ENCODE results near the gene NUDT9.
"Not testable (repeated sequence)": the region's sequence is repeated elsewhere in the genome, so short reads cannot be mapped to it uniquely, and the experiment has no call there.

Gene NUDT9

DNA sequence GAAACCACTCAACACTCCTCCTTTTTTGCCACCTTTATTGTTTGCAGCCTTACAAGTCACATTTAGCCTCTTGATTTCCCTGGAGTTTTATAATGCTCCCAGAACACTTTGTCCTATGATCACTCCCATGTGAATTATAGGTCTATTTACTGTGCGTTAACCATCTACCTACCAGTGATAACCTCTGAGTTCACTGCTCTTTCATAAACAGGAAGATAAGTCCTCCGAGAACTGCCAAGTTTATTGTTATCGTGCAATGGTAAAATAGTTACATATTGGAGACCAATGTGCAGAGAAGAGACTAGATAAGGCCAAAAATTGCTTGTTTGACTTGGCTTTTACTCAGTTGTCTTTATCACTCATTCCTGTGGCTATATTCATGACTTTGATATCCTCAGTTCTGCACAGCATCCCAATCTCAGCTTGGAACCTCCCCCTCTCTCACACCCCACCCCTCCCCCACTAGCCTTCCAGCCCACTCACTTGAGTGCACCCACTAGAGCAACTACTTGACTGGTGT lies 12.9 kb upstream of the NUDT9 start:
- DNase-seq (ENCODE audit: low spot score), result no peak

DNA sequence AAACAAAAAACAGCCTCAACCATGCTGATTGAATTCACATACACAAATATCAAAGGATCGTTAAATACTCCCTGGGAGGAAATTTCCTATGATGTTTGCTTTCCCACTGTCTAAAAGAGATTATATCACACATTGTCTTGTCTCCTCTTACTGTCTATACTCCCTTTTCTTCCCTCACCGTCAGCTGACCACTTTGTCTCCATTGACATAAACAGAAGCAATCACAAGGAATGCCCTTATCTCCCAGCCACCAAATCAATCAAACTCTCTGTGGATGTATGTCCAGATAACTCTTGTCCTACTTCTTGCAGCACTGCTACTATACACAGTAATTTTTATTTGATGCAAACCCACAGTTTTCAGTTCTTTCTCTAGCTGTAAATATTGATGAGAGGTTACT lies 12.2 kb upstream of the NUDT9 start:
- DNase-seq (ENCODE audit: low spot score), result no peak

DNA sequence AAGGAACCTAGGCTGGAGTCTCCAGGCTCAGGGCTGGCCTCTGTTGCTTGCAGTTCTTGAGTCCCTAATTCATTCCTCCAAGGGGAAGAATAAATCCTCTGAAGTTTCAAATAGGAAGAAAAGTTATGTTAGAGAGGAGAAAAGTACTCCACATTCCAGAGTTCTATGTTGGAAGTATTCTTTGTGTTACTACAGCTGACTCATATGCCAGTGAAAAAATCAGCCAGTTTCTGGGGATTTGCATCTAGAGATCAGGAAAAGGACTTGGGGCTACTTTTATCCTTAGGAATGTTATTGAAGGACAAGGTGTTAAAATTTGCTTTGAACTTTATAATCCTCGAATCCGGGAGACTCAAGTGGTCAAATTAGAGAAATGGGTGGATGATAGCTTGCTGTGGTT lies 11.7 kb upstream of the NUDT9 start:
- DNase-seq (ENCODE audit: low spot score), result no peak

DNA sequence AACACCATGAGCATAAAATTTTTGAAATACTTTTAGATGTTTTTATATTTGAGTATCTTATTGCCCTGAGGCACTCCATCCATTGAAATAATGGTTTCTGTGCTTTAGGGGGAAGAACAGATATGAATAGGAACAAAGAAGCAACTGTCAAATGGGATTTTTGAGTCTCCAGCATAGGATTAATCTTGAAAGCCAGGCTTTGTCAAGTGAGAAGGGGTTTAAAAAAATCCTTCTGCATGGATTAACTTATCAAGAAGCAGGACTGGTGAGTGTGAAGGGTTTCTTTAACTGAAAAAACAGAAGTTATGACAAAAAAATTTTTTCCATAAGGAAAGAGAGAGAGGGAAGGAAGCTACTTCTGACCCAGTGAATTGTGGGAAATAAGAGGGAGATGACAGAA lies 7.6 kb upstream of the NUDT9 start:
- DNase-seq (ENCODE audit: low spot score), result no peak

DNA sequence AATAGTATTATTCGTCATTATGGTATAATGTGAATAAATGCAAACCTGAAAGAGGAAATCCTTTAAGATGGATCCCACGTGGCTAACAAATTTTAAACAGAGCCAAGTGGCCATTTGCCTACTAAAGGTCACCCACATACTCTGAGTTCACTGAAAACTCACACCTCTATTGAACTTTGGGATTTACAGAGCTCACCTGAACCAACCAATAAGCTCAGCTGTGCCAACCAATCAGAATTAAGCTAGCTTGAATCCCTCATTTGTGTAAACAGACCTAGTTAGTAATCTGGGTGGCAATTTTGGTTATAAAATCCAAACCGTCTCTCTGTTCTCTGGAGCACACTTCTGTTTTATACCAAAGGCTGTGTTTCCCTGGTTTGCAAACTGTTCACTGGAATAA lies 5.4 kb upstream of the NUDT9 start:
- no peak for DNase-seq (ENCODE audit: low spot score)

DNA sequence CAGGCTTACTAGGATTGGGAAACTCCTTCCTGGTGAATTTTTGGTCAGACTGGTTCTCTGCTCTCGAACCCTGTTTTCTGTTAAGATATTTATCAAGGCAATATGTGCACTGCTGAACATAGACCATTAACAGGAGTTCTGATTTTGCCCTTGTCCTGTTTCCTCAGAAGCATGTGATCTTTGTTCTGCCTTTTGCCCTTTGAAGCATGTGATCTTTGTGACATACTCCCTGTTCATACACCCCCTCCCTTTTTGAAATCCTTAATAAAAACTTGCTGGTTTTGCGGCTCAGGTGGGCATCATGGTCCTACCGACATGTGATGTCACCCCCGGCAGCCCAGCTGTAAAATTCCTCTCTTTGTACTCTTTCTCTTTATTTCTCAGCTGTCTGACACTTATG lies 4.0 kb upstream of the NUDT9 start:
- not testable (repeated sequence) for DNase-seq (ENCODE audit: low spot score)

DNA sequence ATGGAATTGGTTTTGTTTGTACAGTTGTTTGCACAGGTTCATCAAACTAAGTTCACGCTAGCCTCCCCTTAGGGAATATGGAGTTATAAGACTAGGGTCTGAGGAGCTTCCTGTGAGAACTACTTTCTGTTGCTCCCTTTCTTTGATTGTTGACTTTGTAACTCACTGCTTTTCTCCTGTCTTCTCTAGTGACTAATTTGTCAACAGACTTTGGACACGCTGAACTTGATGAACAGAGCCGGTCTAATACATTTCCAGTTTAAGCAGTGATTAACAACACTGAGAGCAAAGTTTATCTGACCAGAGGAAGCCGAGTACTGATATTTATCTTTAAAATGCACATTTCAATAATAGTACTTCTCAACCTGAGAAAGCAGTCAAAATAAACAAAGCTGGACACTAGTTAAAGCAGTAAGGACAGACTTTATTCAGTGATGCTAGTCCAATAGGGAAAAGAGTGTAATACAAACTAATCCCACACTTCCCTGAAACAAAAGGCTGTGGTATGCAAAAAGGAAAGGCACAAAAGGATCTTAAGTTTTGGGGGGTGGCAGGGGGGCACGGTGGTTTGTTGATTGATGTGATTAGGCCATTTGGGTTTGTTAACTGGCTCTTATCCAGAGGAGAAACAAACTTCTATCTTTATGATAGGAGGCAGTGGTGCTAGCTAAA lies 2.7 kb upstream of the NUDT9 start:
- no peak for DNase-seq (ENCODE audit: low spot score)

DNA sequence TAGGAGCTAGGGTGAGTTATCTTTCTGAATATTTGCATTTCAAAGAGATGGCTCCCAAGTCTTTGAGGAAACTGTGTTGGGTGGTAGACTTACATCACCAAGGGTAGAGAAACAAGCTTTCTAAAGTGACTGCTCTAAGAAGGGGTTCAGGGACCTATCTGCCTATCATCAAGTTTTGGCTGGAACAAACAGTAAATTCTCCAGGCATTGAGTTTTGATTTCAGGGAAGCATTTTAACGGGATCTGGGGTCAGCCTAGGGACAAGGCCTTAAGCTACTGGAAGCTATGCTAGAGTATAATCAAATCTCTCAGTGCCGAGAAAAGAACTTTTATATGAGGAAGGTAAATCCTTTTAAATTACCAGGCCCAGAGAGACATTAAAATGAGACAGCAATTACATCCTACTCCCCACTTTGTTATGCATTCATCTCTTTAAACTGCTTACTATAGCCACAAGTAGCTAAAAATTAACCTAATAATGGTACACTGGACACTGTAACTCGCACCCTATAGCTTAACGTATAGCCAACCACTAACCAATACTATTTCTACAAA lies 2.0 kb upstream of the NUDT9 start:
- no peak for DNase-seq (ENCODE audit: low spot score)

DNA sequence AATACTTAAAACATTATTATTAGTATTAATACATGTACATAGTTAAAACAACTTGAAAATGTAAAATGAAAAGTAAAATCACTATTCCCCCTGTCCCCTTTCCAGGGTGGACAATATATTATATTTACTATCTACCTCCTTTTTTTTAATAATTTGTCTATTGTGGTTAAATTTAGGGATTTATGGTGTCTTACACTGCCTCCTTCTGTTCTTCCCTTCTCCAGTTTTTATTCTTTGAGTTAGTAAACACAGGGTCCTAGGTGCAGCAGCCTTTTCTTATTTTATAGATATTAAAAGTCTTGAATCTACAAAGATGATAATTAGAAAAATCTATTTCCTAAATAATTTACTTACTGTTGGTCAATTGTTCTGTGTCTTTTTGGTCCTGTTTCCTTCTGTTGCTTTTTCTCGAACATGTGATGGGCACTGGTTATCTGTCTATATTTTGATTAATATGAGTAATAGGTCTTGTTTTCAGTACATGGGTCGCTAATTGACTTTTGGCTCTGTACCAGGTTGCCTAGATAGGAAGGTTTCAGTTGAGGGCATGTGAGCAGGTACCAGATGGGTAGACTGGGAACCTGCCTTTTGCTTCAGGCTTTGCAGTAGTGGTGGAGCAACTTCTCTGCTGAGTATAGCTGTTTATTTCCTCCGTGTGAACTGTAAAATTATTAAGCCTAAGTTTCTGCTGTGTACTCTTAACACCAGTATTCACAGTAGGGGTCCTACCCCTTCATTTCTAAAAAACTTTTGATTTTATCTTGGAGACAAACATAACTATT lies 1.1 kb downstream of the NUDT9 start:
- DNase-seq (ENCODE audit: low spot score), result no peak

DNA sequence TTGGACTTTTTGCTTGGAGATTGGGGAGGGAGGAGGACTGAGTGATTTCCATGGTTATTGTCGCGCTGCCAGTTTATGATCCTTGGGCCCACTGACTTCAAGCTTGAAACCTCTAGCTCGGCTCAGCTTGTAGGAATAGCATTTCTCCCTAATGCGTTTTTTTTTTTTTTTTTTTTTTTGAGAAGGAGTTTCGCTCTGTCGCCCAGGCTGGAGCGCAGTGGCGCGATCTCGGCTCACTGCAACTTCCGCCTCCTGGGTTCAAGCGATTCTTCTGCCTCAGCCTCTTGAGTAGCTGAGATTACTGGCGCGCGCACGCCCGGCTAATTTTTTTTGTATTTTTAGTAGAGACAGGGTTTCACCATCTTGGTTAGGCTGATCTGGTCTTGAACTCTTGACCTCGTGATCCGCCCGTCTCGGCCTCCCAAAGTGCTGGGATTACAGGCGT lies 1.7 kb downstream of the NUDT9 start:
- not testable (repeated sequence) for DNase-seq (ENCODE audit: low spot score)

DNA sequence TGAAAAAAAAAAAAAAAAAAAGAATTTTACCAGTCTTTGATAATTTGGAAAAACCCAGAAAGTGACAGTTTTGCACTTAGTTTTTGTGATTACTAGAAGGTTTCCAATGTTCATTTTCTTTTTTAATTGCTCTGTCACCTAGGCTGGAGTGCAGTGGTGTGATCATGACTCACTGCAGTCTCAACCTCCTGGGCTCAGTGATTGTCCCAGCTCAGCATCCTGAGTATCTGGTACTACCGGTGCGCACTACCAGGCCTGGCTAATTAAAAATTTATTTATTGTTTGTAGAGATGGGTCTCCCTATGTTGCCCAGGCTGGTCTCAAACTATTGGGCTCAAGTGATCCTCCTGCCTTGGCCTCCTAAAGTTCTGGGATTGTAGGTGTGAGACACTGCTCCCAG lies 3.3 kb downstream of the NUDT9 start:
- no peak for DNase-seq (ENCODE audit: low spot score)

DNA sequence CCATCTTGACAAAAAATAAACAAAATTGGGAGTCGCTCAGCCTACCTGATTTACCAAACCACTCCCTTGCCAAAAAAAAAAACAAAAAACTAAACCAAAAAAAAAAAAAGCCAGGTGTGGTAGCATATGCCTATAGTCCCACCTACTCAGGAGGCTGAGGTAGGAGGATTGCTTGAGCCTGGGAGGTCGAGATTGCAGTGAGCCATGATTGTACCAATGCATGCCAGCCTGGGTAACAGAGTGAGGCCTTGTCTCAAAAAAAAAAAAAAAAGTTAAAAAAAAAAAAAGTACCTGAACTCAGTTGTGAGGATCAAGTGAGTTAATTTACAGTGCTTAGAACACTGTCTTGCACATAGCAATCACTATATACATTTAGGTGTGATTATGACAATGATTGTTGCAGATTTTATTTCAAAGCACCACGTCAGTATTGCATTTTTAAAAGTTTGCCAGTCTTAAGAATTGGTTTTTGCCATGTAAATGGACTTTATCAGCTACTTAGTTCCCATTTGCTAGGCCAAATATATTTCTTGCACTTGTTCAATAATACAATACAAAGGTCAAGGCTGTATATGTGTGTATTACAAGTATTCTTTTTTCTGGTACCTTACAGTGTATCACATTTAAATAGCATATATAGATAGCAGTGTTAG lies 4.6 kb downstream of the NUDT9 start:
- DNase-seq (ENCODE audit: low spot score), result no peak

DNA sequence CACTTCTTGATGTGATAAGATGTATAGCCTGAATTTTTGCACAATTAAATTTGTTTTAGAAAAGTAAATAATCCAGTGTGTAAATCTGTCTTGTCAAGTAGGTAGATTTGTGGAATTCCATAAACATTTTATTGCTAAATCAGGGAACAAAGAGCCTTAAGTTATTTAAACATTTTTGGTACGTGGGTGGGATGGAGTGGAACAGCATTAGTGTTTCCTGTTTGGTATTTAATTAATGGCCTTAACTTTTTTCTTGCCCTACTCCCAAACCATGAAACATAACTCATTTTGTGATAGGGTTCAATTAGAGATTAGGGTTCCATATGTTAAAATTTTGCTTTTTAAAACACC lies 5.1 kb downstream of the NUDT9 start:
- no peak for DNase-seq (ENCODE audit: low spot score)

DNA sequence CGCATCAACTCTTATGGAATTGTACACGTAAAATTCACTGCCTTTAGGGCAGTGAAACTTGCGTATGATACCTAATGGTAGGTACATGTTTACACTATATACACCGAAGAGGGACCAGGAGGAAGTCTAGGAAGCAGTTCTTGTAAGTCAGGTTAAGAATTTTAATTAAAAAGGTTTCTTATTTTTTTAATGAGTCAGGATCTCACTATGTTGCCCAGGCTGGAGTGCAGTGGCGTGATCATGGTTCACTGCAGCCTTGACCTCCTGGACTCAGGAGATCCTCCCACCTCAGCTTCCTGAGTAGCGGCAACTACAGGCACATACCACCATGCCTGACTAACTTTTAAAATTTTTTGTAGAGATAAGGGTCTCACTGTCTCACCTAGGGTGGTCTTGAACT lies 6.6 kb downstream of the NUDT9 start:
- DNase-seq (ENCODE audit: low spot score), result no peak

DNA sequence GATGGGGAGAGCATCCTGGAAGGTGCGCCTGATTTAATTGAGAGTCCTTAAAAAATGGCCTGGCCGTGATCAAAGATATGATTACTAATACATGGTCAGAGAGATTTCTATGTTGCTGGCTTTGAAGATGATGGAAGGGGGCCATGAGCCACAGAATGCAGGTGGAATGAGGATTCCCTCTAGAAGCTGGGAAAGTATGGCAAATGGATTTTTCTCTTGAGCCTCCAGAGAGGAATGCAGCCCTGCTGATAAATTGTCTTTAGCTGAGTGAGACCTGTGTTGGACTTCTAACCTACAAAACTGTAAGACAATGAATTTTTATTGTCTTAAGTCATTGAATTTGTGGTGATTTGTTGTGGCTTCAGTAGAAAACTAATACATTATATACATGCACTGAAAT lies 7.7 kb downstream of the NUDT9 start:
- DNase-seq (ENCODE audit: low spot score), result no peak

DNA sequence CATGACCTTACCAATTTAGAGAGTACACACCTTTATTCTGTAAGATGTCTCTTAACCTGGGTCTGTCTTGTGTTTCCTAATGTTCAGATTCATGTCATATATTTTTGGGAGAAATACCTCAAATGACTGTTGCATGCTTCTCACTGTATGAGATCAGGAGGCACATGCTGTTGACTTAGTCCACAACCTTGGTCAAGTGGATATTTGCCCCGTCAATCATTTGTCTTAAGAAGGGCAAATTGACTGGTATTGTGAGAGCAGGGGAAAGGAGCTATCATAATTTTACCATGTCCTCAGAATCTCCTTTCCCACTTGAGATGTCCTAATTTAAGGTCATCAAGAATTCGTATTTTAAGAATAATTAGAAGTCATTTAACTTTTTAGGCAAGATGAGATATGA lies 11.0 kb downstream of the NUDT9 start:
- DNase-seq (ENCODE audit: low spot score), result no peak

DNA sequence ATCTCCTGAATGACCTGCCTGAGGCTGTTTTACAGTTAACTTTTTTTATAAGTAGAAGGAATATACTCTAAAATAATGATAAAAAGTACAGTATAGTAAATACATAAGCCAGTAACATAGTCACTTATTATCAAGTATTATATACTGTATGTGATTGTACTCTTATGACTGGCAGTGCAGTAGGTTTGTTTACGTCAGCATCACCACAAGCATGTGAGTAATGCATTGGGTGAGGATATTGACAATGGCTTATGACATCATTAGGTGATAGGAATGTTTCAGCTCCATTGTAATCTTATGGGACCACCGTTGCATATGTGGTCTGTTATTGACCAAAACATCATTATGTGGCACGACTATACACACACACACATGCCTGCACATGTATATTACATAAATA lies 20.5 kb downstream of the NUDT9 start:
- DNase-seq (ENCODE audit: low spot score), result no peak

DNA sequence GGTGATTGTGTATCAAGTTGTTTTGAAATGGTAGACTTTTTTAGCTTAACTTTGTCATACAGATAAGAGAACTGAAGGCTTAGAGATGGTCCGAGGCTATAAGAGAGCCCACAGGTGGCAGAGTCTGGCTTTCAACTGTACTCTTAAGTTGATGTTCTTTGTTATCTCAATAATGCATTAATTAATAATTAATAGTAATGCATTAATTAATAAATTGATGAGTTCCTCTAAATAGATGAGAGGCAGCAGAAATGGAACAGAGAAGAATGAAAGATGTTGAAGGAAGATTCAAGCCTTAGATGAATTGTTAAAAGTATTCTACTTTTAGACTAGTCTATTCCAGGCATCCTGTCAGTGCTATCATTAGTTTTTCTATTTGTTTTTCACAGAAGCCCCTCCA lies 22.4 kb downstream of the NUDT9 start:
- no peak for DNase-seq (ENCODE audit: low spot score)

DNA sequence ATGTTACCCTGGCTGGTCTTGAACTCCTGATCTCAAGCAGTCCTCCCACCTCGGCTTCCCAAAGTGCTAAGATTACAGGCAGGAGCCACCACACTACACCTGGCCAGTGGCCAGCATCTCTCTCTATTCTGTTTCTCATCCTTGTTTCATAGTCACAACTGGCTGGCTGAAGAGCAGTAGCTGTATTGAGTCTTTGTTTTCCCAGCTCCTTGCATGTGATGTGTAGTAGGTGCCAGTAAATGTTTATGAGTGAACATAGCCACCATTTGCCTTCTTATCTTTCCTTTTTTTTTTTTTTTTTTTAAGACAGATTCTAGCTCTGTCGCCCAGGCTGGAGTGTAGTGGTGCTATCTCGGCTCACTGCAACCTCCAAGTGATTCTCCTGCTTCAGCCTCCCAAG lies 23.6 kb downstream of the NUDT9 start:
- no peak for DNase-seq (ENCODE audit: low spot score)

DNA sequence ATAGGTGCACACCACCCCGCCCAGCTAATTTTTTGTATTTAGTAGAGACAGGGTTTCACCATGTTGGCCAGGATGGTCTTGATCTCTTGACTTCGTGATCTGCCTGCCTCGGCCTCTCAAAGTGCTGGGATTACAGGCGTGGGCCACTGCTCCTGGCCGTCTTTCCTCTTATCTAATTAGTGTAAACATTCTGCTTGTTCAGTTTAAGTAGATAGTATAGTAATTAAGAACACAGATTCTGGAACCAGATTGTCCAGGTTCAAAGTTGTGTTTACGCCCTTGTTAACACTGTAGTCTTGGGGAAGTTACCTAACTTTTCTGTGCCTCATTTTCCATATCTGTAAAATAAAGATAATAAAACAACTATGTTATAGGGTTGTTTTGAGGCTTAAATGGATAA lies 24.0 kb downstream of the NUDT9 start:
- DNase-seq (ENCODE audit: low spot score), result not testable (repeated sequence)

DNA sequence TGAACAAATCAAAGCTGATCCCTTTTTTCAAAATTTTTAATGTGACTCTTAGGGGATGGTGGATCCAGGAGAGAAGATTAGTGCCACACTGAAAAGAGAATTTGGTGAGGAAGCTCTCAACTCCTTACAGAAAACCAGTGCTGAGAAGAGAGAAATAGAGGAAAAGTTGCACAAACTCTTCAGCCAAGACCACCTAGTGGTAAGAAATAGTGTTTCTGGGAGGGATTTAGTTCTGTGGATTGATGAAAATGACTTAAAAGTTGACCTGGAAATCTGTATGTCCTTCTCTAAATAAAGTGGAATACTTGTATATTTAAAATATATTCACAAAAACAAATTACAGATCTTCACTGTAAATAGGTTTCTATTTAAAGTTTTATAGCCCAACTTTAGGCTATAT lies 29.2 kb downstream of the NUDT9 start:
- no peak for DNase-seq (ENCODE audit: low spot score)

DNA sequence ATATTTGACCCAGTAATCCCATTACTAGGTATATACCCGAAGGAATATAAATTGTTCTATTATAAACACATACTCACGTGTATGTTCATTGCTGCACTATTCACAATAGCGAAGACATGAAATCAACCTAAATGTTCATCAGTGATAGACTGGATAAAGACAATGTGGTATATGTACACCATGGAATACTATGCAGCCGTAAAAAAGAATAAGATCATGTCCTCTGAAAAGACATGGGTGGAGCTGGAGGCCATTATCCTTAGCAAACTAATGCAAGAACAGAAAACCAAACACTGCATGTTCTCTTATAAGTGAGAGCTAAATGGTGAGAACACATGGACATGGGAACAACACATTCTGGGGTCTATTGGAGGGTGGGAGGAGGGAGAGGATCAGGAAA lies 36.5 kb downstream of the NUDT9 start:
- DNase-seq (ENCODE audit: low spot score), result no peak

DNA sequence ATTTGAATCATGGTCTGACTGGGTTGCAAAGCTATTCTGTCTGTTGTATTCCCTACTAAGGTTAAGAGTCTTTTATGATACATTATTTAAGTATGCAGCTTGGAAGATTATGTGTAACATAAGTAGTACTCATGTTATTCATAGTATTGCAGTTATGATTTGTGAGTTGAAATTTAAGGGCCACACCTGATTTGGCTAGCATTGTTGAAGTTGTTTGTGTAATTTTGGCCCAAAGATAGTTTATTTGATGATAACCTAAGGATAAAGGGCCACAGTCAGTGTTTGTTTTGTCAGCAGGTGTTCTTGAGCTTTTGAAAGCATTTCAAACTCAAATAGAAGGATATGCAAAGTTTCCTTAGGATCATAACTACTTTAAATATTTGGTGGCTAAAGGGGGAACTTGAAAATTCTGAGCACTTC lies 38.9 kb downstream of the NUDT9 start:
- DNase-seq (ENCODE audit: low spot score), result no peak

Measured in hepatic stellate cell (primary cell).